Loucy (cell line): ENCODE data around the gene SERF2.
"Not testable (repeated sequence)": the region's sequence is repeated elsewhere in the genome, so short reads cannot be mapped to it uniquely, and the experiment has no call there.

ENCODE experiments used
- H2AFZ ChIP-seq: fragments of 200-600 bp; sonication (generic); 2 replicates; pipeline ENCODE4 v1.6.0; 2016; ENCODE audit warnings: antibody characterized with exemption, mild to moderate bottlenecking, low read length, moderate library complexity
- H3F3A ChIP-seq: fragments of 200-600 bp; 2 replicates; pipeline ENCODE4 v1.6.0; 2016; ENCODE audit warnings: antibody characterized with exemption, low read depth, mild to moderate bottlenecking
- H3K27me3 ChIP-seq: fragments of 200-600 bp; sonication (generic); 2 replicates; pipeline ENCODE4 v1.6.1; 2014; ENCODE audit warnings: low read length, mild to moderate bottlenecking; ENCODE audit not compliant: insufficient read depth, poor library complexity, severe bottlenecking
- H3K36me3 ChIP-seq: fragments of 200-600 bp; sonication (generic); 2 replicates; pipeline ENCODE4 v1.6.1; 2016; ENCODE audit warnings: low read length; ENCODE audit not compliant: insufficient read depth
- H3K4me1 ChIP-seq: fragments of 200-600 bp; sonication (generic); 2 replicates; pipeline ENCODE4 v1.5.1; 2014; ENCODE audit warnings: low read length, mild to moderate bottlenecking; ENCODE audit not compliant: insufficient read depth, poor library complexity, severe bottlenecking
- H3K4me2 ChIP-seq: fragments of 200-600 bp; sonication (generic); 2 replicates; pipeline ENCODE4 v1.6.0; 2014; ENCODE audit warnings: antibody characterized with exemption, low read length, low read depth, mild to moderate bottlenecking; ENCODE audit not compliant: poor library complexity, severe bottlenecking
- H3K4me3 ChIP-seq: fragments of 200-600 bp; sonication (generic); 2 replicates; pipeline ENCODE4 v1.5.1; 2014; ENCODE audit warnings: low read length, mild to moderate bottlenecking, mixed read lengths; ENCODE audit not compliant: poor library complexity, severe bottlenecking
- H3K79me2 ChIP-seq: fragments of 200-600 bp; sonication (generic); 2 replicates; pipeline ENCODE4 v1.6.1; 2014; ENCODE audit warnings: low read length; ENCODE audit not compliant: insufficient read depth
- H3K9ac ChIP-seq: fragments of 200-600 bp; sonication (generic); 2 replicates; pipeline ENCODE4 v1.6.0; 2014; ENCODE audit warnings: mild to moderate bottlenecking, low read depth, low read length, moderate library complexity; ENCODE audit not compliant: poor library complexity, severe bottlenecking
- H3K9me2 ChIP-seq: fragments of 200-600 bp; sonication (generic); replicated peaks from 2 replicates; pipeline ENCODE4 v1.6.1; 2016; ENCODE audit warnings: low read depth, low read length, mixed read lengths
- H3K9me3 ChIP-seq: fragments of 200-600 bp; sonication (generic); 2 replicates; pipeline ENCODE4 v1.6.1; 2014; ENCODE audit warnings: mild to moderate bottlenecking, antibody characterized with exemption, low read length, low read depth; ENCODE audit not compliant: insufficient read depth
- H4K20me1 ChIP-seq: fragments of 200-600 bp; sonication (generic); 2 replicates; pipeline ENCODE4 v1.6.0; 2014; ENCODE audit warnings: antibody characterized with exemption, low read length, mild to moderate bottlenecking; ENCODE audit not compliant: insufficient read depth, poor library complexity, severe bottlenecking
- EZH2phosphoT487 ChIP-seq: fragments of 200-600 bp; IDR thresholded peaks from 2 replicates; pipeline ENCODE4 v1.6.1; 2018; ENCODE audit warnings: antibody characterized with exemption, mild to moderate bottlenecking, moderate library complexity, borderline replicate concordance
- TF ChIP-seq, protein P1 (sequence below): fragments of 200-600 bp; sonication (generic); conservative IDR thresholded peaks from 2 replicates; pipeline ENCODE4 v1.5.1; 2014; ENCODE audit warnings: mild to moderate bottlenecking, antibody characterized with exemption, low read length

The SERF2 gene

DNA sequence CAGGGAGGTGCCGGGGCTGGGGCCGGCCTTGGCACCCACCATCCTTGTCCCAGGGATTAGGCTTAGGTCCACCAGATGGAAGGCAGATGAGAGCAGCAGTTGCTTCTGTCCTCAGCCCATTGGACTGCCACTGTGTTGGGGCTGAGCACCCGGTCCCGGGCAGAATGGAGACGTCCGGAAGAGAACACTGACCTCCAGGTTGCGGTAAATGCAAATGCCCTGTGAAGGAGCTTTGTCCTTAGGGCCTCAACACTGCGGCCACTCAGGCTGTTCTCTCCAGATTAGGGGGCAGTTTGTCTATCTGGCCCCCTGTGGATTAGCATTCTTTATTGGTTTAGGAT, 7.8 kb downstream of the SERF2 start, which contains the start of gene SERINC4:
SERINC4 (minus strand) TSS at position 276 of the 341 bp plus-strand sequence; CDS start at position 42, 234 bp downstream.
- TF ChIP-seq, protein P1, sequence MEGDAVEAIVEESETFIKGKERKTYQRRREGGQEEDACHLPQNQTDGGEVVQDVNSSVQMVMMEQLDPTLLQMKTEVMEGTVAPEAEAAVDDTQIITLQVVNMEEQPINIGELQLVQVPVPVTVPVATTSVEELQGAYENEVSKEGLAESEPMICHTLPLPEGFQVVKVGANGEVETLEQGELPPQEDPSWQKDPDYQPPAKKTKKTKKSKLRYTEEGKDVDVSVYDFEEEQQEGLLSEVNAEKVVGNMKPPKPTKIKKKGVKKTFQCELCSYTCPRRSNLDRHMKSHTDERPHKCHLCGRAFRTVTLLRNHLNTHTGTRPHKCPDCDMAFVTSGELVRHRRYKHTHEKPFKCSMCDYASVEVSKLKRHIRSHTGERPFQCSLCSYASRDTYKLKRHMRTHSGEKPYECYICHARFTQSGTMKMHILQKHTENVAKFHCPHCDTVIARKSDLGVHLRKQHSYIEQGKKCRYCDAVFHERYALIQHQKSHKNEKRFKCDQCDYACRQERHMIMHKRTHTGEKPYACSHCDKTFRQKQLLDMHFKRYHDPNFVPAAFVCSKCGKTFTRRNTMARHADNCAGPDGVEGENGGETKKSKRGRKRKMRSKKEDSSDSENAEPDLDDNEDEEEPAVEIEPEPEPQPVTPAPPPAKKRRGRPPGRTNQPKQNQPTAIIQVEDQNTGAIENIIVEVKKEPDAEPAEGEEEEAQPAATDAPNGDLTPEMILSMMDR: no peak
- TF ChIP-seq EZH2phosphoT487: no peak
- H3K36me3 ChIP-seq: peaks cover 38% of the 10 kb centered on the region; the same call in 1 of the 2 replicates
- H3K4me1 ChIP-seq: peaks cover 33% of the 10 kb centered on the region
- peak within 1 kb of the TSS; percentile 88 for H3K9ac ChIP-seq
- H2AFZ ChIP-seq: peak within 1 kb of the TSS; percentile 81
- H3F3A ChIP-seq: peaks cover 12% of the 10 kb centered on the region; the same call in 1 of the 2 replicates
- H3K4me3 ChIP-seq: peak within 1 kb of the TSS; percentile 91
- H3K9me3 ChIP-seq: no peaks in the 10 kb centered on the region
- peaks cover 20% of the 10 kb centered on the region for H4K20me1 ChIP-seq
- H3K4me2 ChIP-seq: peak within 1 kb of the TSS; percentile 86
- no peaks in the 10 kb centered on the region for H3K27me3 ChIP-seq
- H3K79me2 ChIP-seq: peaks cover 33% of the 10 kb centered on the region
- H3K9me2 ChIP-seq: no peaks in the 10 kb centered on the region

DNA sequence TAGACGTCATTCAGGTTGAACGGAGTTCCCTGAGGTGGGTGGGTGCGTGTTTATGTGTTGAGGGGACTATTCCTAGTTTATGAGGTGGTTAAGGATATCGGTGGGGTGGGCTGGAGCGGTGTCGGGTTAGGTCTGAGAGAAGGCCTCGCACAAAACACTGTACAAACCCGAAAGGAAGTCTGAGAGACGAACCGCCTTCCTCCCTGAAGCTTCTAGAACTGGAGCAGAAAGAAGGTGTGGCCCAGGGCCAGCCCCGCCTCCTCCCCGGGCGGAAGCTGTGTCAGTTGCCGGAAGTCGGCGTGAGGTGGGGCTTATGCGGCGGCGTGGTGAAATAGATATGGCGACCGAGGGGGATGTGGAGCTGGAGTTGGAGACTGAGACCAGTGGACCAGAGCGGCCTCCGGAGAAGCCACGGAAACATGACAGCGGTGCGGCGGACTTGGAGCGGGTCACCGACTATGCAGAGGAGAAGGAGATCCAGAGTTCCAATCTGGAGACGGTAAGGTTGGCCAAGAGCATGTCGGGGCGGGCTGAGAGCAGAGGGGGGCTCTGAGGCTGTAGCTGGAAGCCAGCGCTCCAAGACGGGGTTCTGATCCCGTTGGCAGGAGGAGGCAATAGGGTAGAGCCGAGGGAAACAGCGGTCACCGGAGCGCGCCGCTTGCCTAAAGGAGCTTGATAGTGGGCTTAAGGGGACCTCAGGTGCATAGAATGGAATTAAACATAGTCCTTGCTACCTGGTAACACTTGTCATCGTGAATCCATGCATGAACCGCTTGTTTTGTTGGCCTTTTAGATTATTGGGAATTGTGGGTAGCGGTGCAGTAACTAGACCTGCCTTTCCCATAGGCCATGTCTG, 8.4 kb downstream of the SERF2 start, which contains the start of gene HYPK:
HYPK (plus strand) TSS at position 314 of the 856 bp plus-strand sequence; CDS start at position 338, 24 bp downstream.
- peak within 1 kb of the TSS; percentile 86 for H3K4me2 ChIP-seq
- H3K9me2 ChIP-seq: no peaks in the 10 kb centered on the region
- H4K20me1 ChIP-seq: peaks cover 14% of the 10 kb centered on the region
- TF ChIP-seq, protein P1: no peak
- TF ChIP-seq EZH2phosphoT487: no peak
- no peaks in the 10 kb centered on the region for H3K27me3 ChIP-seq
- peaks cover 27% of the 10 kb centered on the region for H3K79me2 ChIP-seq
- H3K9ac ChIP-seq: peak within 1 kb of the TSS; percentile 88
- H3K4me1 ChIP-seq: peaks cover 27% of the 10 kb centered on the region
- H3K36me3 ChIP-seq: peaks cover 39% of the 10 kb centered on the region; the same call in 1 of the 2 replicates
- no peaks in the 10 kb centered on the region for H3K9me3 ChIP-seq
- H3F3A ChIP-seq: peaks cover 11% of the 10 kb centered on the region; the same call in 1 of the 2 replicates
- peak within 1 kb of the TSS; percentile 81 for H2AFZ ChIP-seq
- peak within 1 kb of the TSS; percentile 91 for H3K4me3 ChIP-seq

- not testable (repeated sequence) for H3K4me3 ChIP-seq, H2AFZ ChIP-seq, H3K9me2 ChIP-seq, H3K27me3 ChIP-seq, H3K9ac ChIP-seq, H3K4me2 ChIP-seq, H4K20me1 ChIP-seq, H3K9me3 ChIP-seq, H3F3A ChIP-seq
- H3K36me3 ChIP-seq: peaks cover 46% of the 10 kb centered on the region; the same call in 1 of the 2 replicates
- peaks cover 20% of the 10 kb centered on the region for H3K4me1 ChIP-seq
- peaks cover 16% of the 10 kb centered on the region for H3K79me2 ChIP-seq
These were observed 10.6 kb downstream of the SERF2 start for GRCh38 chr15:43802676-43803075.
